Gastroesophageal sphincter (tissue), 3 donors: ENCODE data around the gene ABR.

Experiments
- POLR2A ChIP-seq, 2 donors: fragments of 450-650 bp; IDR thresholded peaks; one replicate each; pipeline ENCODE4 v1.6.1; 2017; ENCODE audit warnings: antibody characterized with exemption in 2 of 2, mild to moderate bottlenecking in 2 of 2, moderate library complexity in 1 of 2
- POLR2AphosphoS5 ChIP-seq: sonication (generic); formaldehyde crosslinking; IDR thresholded peaks from one replicate; pipeline ENCODE4 v1.6.1; 2017; ENCODE audit warnings: antibody characterized with exemption
- TF ChIP-seq, protein P1 (sequence below), 4 experiments: fragments of 200-600 bp in 2 of 4; fragments of 450-650 bp in 2 of 4; sonication (generic) in 1 of 4; IDR thresholded peaks; one replicate each; pipeline ENCODE4 v1.5.1; 2017 to 2019; ENCODE audit warnings: antibody characterized with exemption in 4 of 4, mild to moderate bottlenecking in 2 of 4, moderate library complexity in 2 of 4

DNA sequence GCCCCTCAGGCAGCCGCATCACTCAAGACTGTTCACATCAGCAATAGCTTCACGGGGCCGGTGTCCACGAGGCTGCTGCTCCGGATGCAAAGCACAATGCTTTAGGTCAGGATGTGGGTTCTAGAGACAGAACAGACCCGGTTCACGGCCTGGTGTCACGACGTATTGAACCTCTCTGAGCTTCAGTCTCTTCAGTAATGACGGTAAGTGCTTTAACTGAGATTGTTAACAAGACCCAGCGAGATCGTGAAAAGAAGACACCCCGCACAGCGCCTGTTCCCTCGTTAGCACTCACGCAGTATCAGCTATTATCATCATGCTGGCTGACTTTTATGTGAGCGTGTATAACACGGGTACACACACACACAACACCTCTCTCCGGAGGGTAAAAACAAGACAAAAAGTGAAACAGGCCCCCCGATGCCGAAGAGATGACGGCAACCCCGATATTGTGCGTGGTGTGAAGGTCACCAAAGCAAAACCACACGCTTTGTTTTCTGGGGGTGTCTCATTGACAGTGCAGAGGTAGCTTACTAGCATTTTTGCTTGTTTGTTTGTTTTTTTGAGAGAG, 21.4 kb upstream of the ABR start:
- TF ChIP-seq, protein P1, sequence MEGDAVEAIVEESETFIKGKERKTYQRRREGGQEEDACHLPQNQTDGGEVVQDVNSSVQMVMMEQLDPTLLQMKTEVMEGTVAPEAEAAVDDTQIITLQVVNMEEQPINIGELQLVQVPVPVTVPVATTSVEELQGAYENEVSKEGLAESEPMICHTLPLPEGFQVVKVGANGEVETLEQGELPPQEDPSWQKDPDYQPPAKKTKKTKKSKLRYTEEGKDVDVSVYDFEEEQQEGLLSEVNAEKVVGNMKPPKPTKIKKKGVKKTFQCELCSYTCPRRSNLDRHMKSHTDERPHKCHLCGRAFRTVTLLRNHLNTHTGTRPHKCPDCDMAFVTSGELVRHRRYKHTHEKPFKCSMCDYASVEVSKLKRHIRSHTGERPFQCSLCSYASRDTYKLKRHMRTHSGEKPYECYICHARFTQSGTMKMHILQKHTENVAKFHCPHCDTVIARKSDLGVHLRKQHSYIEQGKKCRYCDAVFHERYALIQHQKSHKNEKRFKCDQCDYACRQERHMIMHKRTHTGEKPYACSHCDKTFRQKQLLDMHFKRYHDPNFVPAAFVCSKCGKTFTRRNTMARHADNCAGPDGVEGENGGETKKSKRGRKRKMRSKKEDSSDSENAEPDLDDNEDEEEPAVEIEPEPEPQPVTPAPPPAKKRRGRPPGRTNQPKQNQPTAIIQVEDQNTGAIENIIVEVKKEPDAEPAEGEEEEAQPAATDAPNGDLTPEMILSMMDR (IDR thresholded peaks at IDR 0.05), result no peak
- no peak for TF ChIP-seq POLR2A (IDR thresholded peaks at IDR 0.05)
- TF ChIP-seq POLR2AphosphoS5, result no peak
